ENCODE measurements around the gene SLC38A3.

Gene SLC38A3

DNA sequence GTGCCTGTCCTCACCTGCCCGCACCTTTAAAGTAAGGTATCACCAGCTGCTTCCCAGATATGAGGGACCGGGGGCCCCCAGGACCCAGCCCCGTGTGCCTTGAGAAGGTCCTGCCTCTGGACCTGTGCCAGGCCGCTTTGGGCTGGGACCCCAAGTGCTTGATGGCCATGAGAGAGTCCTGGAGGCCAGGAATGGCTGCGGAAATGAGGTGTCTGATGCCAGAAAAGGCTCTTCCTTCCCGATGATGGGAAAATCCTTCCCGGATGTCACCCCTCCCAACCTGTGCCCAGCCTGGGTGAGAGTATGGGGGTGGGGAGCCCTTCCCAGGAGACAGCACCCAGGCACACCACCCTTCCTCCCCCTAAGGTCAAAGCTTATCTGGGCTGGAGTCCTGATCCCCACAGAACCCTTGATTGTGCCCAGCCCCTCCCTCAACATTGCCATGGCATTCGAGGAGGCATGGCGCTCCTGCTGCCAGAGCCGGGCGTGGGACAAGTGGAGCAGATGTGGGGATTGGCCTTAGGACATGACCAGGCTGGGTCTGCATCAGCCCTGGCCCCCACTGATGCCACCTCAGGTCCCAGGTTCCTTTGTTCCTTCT is 35.7 kb upstream of the SLC38A3 start:
- DNase-seq: no peak

DNA sequence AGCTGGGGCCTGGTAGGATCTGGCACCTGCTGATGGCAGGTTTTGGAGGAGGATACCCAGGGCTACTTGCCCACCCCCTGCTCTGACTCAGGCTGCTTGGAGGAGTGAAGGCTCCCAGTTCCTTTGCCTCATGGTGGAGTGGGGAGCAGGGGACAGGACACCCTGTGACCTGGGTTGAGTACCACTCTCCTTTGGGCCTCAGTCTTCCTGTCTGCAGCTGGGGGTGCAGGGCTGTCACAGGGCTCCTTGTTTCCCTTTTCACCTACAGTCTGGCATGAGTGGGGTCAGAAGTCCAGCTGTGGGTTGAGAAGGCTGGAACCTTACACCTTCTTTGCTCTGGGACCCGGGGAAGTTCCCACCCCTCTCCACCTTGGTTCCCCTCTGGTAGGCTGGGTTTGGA is 35.2 kb upstream of the SLC38A3 start:
- DNase-seq: no peak

DNA sequence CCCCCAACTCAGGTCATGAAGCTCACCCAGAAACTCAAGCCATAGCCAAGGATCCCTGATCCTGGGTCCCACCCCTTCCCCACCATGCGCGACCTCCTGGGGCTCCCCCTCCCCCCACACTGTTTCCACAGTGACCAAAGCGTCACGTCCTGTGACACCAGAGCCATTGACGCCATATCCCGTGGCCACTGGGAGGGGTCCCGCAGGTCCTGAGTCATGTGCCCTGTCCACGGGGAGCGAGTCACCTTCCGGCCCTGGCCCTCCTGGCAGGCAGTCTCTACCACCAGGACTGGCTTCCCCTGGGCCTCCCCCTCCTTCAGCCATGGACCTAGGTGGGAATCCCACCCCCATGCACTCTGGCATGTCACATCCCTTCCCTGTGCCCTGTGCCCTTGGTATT is 34.4 kb upstream of the SLC38A3 start:
- DNase-seq: no peak

DNA sequence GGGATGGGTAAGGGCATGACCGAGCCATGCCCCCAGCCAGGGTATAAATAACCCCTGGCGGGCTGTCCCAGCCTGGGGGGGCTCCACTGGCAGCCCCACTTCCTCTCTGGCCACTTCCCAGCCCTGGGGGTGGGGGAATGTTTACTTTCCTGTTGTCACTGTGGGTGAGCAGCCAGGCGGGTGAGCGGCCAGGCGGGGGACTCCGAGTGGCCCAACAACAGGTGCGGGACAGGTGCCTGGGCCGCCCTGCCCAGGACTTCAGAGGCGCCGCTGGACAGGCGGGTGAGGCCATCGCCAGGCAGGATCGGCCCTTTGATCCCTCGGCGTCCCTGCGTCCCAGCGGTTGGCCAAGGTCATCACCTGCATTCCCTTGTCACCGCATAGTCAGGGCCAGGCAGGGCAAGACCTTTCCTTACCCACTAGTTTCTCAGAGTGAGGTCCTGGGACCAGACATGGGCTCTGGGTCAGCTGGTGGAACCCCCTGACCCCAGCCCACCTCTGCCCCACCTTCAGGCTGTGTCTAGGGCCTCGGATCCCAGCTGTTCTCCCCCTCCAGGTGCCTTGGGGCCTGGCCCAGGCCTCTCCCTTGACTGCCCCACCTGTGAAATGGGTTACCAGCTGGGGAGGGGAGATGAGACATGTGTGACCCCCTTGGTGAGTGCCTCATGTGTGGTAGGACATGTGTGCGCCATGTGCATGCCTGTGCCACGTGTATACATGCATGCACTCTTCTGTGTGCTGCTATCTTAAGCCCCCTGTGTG is 33.4 kb upstream of the SLC38A3 start:
- DNase-seq: no peak

DNA sequence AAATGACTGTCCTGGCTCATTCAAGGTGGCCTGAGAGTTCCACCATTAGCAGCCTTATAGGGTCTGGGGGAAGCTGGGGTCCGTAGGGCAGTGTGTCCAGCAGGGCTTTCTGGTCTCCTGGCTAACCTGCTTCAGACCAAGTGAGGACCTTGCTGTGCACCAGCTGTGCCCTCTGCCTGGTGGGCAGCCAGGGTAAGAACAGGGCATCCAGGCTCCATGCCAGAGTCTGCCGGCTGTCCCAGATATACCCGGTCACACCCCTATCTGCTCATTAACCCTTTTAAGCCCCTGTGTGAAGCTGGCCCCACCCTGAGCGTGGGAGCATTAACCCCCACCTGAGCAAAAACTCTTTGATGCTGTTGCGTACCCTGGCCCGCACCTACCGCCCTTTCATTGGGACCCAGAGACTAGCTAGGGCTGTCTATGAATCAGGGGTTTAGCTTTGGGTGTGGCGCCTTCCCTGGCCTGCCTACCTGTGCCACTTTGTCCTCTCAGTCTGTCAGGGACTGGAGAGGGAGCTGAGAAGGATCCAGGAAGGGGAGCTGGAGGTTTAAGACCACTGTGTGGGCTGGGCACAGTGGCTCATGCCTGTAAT is 32.3 kb upstream of the SLC38A3 start:
- no peak for DNase-seq

DNA sequence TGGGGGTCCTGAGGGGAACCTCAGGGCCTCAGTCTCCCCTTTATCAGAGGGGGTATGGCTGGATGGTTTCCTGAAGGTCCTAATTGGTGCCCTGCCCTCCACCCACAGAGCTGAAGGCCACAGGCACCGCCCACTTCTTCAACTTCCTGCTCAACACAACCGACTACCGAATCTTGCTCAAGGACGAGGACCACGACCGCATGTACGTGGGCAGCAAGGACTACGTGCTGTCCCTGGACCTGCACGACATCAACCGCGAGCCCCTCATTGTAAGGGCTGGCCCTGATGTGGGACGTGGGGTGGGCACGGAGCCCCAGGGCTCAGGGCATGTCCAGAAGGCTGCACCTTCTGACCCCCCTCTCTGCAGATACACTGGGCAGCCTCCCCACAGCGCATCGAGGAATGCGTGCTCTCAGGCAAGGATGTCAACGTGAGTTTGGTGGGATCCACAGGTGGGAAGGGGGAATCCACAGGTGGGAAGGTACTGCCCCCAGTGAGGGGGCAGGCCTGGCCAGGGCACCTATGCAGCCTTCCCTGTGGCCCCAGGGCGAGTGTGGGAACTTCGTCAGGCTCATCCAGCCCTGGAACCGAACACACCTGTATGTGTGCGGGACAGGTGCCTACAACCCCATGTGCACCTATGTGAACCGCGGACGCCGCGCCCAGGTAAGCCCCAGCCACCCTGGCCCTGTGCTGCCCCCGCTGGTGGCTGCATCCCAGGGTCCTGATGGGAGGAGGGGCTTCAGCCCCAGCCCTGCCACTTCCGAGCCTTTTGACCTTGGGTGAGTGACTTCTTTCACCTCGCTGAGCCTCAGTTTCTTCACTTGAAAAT is 31.2 kb upstream of the SLC38A3 start:
- no peak for DNase-seq

DNA sequence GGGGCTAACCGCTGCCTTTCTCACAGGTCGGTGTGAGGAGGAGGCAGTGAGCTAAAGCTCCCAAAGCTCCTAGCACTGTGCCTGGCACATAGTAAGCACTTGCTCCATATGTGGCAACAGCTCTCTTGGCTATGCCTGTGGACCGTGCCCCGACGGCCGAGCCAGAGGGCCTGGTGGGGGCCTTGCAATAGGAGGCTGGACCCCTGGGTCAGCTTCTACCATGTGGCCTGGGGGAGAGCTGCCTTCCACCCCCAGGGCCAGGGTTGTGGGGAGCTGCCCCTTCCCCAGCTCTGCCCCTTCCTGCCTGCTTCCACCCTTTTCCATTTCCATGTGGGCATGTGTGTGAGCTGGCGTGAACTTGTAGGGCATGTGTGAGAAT is 30.6 kb upstream of the SLC38A3 start:
- DNase-seq: no peak

DNA sequence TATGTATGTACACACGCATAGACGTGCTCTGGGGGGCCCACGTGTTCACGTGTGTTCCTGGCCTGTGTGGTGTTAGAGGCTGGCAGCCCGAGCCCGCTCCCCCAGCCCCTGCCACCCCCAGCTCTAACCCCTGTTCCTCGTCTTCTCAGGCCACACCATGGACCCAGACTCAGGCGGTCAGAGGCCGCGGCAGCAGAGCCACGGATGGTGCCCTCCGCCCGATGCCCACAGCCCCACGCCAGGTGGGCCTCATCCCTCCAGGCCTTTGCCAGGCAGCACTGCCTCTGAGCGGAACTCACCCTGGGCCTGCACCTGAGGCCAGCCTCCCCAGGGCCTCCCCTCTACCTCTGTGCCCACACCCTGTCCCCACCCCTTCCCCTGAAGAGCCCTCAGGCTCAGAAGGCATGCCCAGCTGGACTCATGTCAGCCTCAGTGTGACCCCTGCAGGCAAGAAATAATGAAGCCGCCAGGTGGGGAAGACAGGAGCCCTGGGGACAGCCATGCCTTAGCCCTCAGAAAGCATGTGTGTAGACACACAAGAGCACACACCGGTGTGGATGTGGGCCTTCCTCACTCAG is 30.0 kb upstream of the SLC38A3 start:
- DNase-seq: no peak

DNA sequence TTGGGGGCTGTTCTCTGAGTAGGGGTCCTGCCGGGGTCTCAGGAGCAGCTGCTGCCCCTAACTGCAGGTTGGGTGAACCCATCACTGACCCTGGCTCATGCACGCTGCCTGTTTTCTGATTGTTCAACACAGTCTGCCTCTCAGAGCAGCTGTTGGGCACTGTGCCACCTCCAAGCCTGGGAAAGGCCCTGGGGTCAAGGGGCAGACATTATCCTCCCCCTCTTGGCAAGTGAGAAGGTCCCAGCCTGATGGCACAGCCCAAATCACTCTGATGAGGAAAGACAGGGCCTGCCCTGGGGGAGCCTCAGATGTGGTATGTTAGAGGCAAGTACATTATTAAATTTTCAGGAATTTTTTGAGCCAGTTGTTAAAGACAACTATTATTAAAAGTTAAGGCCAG is 27.7 kb upstream of the SLC38A3 start:
- no peak for DNase-seq

DNA sequence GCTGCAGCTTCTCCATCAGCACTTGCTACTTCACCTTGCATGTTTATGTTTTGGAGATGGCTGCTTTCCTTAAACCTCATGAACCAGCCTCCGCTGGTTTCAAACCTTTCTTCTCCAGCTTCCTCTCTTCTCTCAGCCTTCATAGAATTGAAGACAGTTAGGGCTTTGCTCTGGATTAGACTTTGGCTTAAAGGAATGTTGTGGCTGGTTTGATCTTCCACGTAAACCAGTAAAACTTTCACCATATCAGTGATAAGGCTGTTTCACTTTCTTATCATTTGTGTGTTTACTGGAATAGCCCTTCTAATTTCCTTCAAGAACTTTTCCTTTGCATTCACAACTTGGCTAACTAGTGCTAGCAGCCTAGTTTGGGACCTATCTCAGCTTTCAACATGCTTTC is 25.4 kb upstream of the SLC38A3 start:
- DNase-seq: no peak

DNA sequence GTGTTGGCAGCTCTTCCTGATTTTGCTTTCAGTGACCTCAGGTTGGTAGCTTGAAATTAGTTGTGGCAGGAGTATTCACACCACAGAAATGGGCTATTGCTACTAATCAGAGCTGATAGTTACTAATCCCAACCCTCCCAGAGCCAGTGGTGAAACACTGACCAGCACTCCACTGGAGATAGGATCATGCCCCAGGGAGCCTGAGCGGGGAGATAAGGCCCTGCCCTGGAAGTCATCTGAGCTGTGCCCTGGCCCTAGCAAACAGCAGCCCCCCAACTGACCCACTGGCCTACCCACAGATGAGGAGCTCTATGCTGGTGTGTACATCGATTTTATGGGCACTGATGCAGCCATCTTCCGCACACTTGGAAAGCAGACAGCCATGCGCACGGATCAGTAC is 23.1 kb upstream of the SLC38A3 start:
- DNase-seq: no peak

DNA sequence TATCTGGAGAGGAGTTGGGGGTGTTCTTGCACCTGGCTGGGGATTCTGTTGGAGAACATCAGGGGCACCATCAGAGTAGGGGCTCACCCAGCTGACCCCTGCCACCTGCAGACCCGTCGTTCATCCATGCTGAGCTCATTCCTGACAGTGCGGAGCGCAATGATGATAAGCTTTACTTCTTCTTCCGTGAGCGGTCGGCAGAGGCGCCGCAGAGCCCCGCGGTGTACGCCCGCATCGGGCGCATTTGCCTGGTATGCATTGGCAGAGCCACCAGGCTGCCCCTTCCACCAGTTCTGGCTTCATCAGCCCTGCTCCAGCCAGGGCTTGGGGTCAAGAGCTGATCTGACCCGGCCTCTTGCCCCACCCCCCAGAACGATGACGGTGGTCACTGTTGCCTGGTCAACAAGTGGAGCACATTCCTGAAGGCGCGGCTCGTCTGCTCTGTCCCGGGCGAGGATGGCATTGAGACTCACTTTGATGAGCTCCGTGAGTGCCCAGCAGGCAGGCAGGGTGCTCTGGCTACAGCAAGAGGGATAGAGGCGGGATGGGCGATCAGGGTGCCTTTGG is 22.5 kb upstream of the SLC38A3 start:
- no peak for DNase-seq

DNA sequence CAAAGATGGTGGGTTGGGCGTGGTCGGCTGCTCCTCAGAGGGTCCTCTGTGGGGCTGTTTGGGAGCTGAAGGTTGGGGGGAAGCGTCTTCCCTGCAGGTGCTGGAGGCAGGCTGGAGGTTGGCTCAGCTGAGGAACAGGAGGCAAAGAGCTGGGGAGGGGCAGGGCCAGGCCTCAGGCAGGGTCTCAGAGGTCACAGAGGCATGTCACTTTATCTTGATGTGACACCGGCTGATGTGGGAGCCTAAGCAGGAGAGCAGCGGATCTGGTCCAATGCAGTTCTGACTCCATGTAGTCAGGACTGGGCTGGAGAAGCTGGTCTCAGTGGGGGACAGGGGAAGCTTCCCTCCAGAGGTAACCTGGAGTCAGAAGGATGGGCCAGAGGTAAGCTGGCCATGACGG is 21.3 kb upstream of the SLC38A3 start:
- DNase-seq: no peak

DNA sequence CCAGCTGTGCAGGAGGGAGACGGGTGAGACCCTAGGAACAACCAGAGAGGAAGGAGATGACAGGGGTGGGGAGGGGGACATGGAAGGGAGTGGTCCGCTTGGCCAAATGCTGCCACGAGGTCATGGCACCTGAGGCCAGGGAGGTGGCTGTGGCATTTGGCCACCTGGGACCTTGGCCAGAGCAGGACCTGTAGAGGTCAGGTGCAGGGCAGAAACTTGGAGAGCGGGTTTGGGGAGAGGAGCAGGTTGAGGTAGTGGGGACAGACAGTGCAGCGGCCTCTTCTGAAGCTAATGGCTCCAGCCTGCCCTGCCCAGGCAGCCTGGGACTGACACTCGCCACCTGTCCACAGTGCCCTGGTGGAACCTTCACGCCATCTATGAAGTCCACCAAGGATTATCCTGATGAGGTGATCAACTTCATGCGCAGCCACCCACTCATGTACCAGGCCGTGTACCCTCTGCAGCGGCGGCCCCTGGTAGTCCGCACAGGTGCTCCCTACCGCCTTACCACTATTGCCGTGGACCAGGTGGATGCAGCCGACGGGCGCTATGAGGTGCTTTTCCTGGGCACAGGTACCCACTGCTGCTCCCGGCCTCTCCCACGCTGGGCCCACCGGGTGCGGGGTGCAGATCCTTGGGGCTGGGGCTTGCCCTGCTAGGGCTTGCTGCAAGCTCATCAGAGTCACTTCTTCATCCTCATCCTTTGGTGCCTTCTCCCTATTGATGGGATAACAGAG is 20.7 kb upstream of the SLC38A3 start:
- DNase-seq: no peak

DNA sequence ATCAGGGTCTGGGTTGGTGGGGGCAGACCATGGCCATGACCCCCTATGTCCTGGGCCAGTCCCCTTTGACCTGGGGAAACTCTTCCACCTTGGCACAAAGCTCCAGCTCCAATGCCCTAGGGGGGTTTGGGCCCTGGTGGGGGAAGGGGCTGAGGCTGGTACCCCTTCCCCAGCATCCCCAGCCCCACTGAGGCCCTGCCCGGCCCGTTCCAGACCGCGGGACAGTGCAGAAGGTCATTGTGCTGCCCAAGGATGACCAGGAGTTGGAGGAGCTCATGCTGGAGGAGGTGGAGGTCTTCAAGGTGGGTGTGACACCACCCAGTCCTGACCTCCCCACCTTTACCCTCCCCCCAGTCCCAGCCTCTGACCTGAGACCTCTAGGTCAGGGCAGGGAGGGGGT is 19.8 kb upstream of the SLC38A3 start:
- no peak for DNase-seq

DNA sequence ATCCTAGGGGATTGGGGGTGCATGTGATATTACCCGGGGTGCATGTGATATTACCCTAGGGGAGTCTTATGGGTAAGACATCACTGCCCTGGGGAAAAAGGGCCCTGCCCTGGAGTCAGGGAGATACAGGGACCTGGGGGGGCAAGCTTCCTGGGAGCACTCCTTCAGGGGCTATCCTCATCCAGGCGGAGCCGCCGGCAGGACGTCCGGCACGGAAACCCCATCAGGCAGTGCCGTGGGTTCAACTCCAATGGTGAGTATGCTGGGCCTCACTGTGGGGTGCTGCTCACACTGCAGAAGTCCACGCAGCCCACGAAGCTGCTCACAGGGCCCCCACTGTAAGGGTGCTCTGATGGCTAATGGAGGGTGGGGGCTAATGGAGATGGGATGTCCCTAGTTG is 19.0 kb upstream of the SLC38A3 start:
- no peak for DNase-seq

DNA sequence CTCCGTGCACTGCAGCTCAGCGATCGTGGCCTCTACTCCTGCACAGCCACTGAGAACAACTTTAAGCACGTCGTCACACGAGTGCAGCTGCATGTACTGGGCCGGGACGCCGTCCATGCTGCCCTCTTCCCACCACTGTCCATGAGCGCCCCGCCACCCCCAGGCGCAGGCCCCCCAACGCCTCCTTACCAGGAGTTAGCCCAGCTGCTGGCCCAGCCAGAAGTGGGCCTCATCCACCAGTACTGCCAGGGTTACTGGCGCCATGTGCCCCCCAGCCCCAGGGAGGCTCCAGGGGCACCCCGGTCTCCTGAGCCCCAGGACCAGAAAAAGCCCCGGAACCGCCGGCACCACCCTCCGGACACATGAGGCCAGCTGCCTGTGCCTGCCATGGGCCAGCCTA is 17.3 kb upstream of the SLC38A3 start:
- no peak for DNase-seq

DNA sequence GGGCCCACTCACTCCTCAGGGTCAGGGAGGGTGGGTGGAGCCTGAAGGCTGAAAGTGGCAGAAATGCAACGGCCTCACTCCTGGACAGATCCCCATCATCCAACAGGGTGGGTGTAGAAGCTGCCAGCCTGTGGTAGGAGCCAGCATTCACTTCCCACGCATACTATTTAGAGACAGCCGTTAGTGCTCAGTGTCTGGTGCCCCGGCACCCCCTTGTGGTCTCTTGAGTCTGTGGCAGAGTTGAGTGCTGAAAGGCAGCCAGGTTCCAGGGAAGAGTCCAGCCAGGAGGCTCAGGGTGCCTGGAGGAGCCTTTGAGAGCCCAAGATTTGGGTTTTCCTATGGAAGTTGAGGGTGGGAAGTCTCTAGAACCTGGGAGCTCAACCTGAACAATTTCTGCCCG is 15.8 kb upstream of the SLC38A3 start:
- DNase-seq: peak; percentile 20

DNA sequence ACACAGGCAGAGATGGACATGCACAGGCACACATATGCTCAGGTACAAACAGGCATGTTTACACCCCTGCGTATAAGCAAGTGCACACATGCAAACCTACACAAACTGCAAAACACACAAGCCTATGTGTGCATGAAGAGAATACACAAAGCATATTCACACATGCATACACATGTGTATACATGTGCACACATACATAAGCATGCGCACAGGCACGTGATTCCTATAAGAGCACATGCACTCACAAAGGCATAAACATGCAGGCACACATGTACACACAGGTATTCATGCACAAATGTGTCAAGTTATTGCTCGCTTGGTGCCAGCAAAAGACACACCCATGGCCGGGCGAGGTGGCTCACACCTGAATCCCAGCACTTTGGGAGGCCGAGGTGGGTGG is 15.1 kb upstream of the SLC38A3 start:
- DNase-seq: no peak

DNA sequence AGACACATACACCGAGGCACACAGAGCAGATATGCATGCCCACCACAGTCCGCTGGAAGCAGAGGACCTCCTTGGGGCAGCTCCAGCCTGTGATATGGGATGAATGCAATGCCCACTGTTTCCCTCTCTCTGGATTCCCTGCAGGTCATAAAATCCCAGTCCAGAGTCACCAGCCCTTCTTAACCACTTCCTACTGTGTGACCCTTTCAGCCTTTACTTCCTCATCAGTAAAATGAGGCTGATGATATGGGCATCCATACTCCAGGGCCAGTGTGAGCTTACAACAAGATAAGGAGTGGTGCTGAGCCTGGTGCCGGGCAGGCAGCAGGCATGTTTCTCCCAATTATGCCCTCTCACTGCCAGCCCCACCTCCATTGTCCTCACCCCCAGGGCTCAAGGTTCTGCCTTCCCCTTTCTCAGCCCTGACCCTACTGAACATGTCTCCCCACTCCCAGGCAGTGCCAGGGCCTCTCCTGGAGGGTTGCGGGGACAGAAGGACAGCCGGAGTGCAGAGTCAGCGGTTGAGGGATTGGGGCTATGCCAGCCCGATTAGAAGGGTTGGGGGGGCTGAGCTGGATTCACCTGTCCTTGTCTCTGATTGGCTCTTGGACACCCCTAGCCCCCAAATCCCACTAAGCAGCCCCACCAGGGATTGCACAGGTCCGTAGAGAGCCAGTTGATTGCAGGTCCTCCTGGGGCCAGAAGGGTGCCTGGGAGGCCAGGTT is 14.0 kb upstream of the SLC38A3 start, which contains the start of gene GNAT1:
GNAT1 (plus strand) TSS at position 675 of the 725 bp plus-strand sequence. CDS start 116 bp downstream, outside the sequence.
- no peak for DNase-seq

DNA sequence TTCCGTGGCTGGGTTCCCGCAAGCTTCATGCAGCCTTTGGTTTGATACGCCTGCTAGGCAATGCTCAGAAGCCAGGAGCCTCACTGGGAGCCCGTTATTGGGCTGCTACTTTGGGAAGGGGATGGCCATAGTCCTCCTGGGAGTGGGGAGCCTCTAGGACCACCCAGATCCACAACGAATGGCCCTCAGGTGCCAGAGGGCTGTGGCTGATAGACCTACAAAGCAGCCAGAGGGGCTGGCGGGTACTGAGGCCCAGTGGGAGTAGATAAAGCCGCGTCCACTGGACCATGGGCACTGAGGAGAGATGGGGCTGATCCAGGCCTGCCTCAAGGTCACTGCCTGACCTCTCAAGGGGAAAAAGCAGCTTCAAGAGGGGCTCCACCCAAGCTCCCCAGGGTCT is 12.9 kb upstream of the SLC38A3 start:
- DNase-seq: no peak

Data from stimulated activated CD4-positive, alpha-beta T cell treated with anti-CD3 and anti-CD28 coated beads, Interleukin-12 subunit alpha, Interleukin-12 subunit beta, amount 100 ng/mL, for 4 hours (primary cell).